Measurements from ENCODE around the gene SIX3. TPM values are rescaled to one million over a fixed set of nuclear protein-coding genes. Genes with fewer than 3 reads are reported as not detected.
A peak's percentile ranks its signal among the peaks of the same experiment; 100 is the strongest.

Gene SIX3
- total RNA-seq, 1 experiment from 2014 or later: 0.07 TPM

- no peaks in the 10 kb centered on the region for H3K27me3 ChIP-seq (ENCODE audit: low read length)
- no peaks in the 10 kb centered on the region for H3K9me2 ChIP-seq (replicated peaks; ENCODE audit: low read length)
- H3K36me3 ChIP-seq (ENCODE audit: low read depth, low read length): no peaks in the 10 kb centered on the region
- H3K9me3 ChIP-seq (ENCODE audit: low read length): no peaks in the 10 kb centered on the region
- ChIA-PET CTCF (no interaction called here), POLR2A (ENCODE audit: unreplicated experiment) (no interaction called here)
- no peak overlapping the region for H3K9ac ChIP-seq (ENCODE audit: low read length)
- TF ChIP-seq EZH2phosphoT487 (IDR thresholded peaks at IDR 0.05; ENCODE audit: borderline replicate concordance, low read length) (no peak), EZH2 (IDR thresholded peaks at IDR 0.05; ENCODE audit: low read length, unreplicated experiment) (no peak)
- TF ChIP-seq, protein P1, sequence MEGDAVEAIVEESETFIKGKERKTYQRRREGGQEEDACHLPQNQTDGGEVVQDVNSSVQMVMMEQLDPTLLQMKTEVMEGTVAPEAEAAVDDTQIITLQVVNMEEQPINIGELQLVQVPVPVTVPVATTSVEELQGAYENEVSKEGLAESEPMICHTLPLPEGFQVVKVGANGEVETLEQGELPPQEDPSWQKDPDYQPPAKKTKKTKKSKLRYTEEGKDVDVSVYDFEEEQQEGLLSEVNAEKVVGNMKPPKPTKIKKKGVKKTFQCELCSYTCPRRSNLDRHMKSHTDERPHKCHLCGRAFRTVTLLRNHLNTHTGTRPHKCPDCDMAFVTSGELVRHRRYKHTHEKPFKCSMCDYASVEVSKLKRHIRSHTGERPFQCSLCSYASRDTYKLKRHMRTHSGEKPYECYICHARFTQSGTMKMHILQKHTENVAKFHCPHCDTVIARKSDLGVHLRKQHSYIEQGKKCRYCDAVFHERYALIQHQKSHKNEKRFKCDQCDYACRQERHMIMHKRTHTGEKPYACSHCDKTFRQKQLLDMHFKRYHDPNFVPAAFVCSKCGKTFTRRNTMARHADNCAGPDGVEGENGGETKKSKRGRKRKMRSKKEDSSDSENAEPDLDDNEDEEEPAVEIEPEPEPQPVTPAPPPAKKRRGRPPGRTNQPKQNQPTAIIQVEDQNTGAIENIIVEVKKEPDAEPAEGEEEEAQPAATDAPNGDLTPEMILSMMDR (conservative IDR thresholded peaks at IDR 0.05; ENCODE audit: low read depth, low read length): no peak
- ATAC-seq (no peak), DNase-seq (no peak)
- no peak overlapping the region for H3K27ac ChIP-seq (ENCODE audit: low read length)
- no peak overlapping the region for H2AFZ ChIP-seq (ENCODE audit: low read length)
- no peaks in the 10 kb centered on the region for H3K79me2 ChIP-seq (ENCODE audit: low read length)
- H3F3A ChIP-seq (ENCODE audit: low read length, unreplicated experiment): no peaks in the 10 kb centered on the region
- H4K20me1 ChIP-seq (ENCODE audit: low read length): no peaks in the 10 kb centered on the region
- H3K4me2 ChIP-seq (ENCODE audit: low read length): no peak overlapping the region
- intact Hi-C loops (cut with micrococcal nuclease): no loop called here
- BruUV-seq (replicated peaks): no TSS peak
- no peak overlapping the region for H3K4me3 ChIP-seq (ENCODE audit: low read length)
- H3K4me1 ChIP-seq (ENCODE audit: insufficient read depth, low read length): peaks cover 17% of the 10 kb centered on the region
Measured at GRCh38 chr2:44916291-44916690, 25.2 kb upstream of the SIX3 start.

- no peaks in the 10 kb centered on the region for H3F3A ChIP-seq (ENCODE audit: low read length, unreplicated experiment)
- H3K27me3 ChIP-seq (ENCODE audit: low read length): no peaks in the 10 kb centered on the region
- ChIA-PET CTCF (no interaction called here), POLR2A (ENCODE audit: unreplicated experiment) (no interaction called here)
- H2AFZ ChIP-seq (ENCODE audit: low read length): no peak overlapping the region
- ATAC-seq (peak; percentile 77), DNase-seq (peak; percentile 81)
- BruUV-seq (replicated peaks): no TSS peak
- no peak overlapping the region for H3K9ac ChIP-seq (ENCODE audit: low read length)
- H3K79me2 ChIP-seq (ENCODE audit: low read length): no peaks in the 10 kb centered on the region
- intact Hi-C loops (cut with micrococcal nuclease): no loop called here
- H3K9me3 ChIP-seq (ENCODE audit: low read length): no peaks in the 10 kb centered on the region
- peaks cover 17% of the 10 kb centered on the region for H3K4me1 ChIP-seq (ENCODE audit: insufficient read depth, low read length)
- peak overlapping the region; percentile 8; the same call in 1 of the 2 replicates for H3K27ac ChIP-seq (ENCODE audit: low read length)
- no peaks in the 10 kb centered on the region for H3K9me2 ChIP-seq (replicated peaks; ENCODE audit: low read length)
- no peaks in the 10 kb centered on the region for H3K36me3 ChIP-seq (ENCODE audit: low read depth, low read length)
- peak overlapping the region; percentile 45 for H3K4me2 ChIP-seq (ENCODE audit: low read length)
- TF ChIP-seq EZH2 (IDR thresholded peaks at IDR 0.05; ENCODE audit: low read length, unreplicated experiment): no peak
- no peak for TF ChIP-seq EZH2phosphoT487 (IDR thresholded peaks at IDR 0.05; ENCODE audit: borderline replicate concordance, low read length)
- TF ChIP-seq, protein P1 (conservative IDR thresholded peaks at IDR 0.05; ENCODE audit: low read depth, low read length): no peak
- no peak overlapping the region for H3K4me3 ChIP-seq (ENCODE audit: low read length)
- no peaks in the 10 kb centered on the region for H4K20me1 ChIP-seq (ENCODE audit: low read length)
Measured at GRCh38 chr2:44918095-44918775, 23.3 kb upstream of the SIX3 start.

DNA sequence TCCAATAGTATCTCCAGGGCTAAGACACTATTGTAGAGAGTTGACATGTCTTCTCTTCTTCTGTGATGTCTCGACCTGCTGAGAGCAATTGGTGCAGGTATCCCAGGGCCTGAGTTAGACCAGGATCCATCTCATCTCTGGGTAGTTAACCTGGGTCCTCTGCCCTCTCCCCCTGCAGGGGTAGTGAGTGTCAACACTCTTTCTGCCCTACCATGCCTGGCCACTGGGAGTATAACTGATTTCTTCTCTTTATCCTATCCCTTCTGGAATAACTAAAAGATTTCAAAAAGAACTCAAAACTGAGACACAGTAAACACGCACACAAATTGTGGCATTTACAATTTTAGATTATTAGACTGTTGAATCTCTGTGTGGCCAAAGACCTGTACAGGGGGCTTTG lies 20.8 kb upstream of the SIX3 start:
- CTCF ChIA-PET: no interaction called here
- ATAC-seq: no peak
- H3K27me3 ChIP-seq (ENCODE audit: low read length): peaks cover 15% of the 10 kb centered on the region
- H3K27ac ChIP-seq (ENCODE audit: low read length): no peak overlapping the region
- no peaks in the 10 kb centered on the region for H3F3A ChIP-seq (ENCODE audit: low read length, unreplicated experiment)
- POLR2A ChIA-PET (ENCODE audit: unreplicated experiment): no interaction called here
- no peak overlapping the region for H2AFZ ChIP-seq (ENCODE audit: low read length)
- H3K36me3 ChIP-seq (ENCODE audit: low read depth, low read length): no peaks in the 10 kb centered on the region
- no peak overlapping the region for H3K9ac ChIP-seq (ENCODE audit: low read length)
- TF ChIP-seq EZH2 (IDR thresholded peaks at IDR 0.05; ENCODE audit: low read length, unreplicated experiment): no peak
- no peak for TF ChIP-seq EZH2phosphoT487 (IDR thresholded peaks at IDR 0.05; ENCODE audit: borderline replicate concordance, low read length)
- TF ChIP-seq, protein P1 (conservative IDR thresholded peaks at IDR 0.05; ENCODE audit: low read depth, low read length): no peak; the same call in 1 of the 2 replicates
- H3K9me3 ChIP-seq (ENCODE audit: low read length): no peaks in the 10 kb centered on the region
- H3K4me3 ChIP-seq (ENCODE audit: low read length): no peak overlapping the region
- H3K4me2 ChIP-seq (ENCODE audit: low read length): no peak overlapping the region
- no peaks in the 10 kb centered on the region for H4K20me1 ChIP-seq (ENCODE audit: low read length)
- DNase-seq: no peak
- peaks cover 17% of the 10 kb centered on the region for H3K4me1 ChIP-seq (ENCODE audit: insufficient read depth, low read length)
- no peaks in the 10 kb centered on the region for H3K79me2 ChIP-seq (ENCODE audit: low read length)
- BruUV-seq (replicated peaks): no TSS peak
- intact Hi-C loops (cut with micrococcal nuclease): no loop called here
- H3K9me2 ChIP-seq (replicated peaks; ENCODE audit: low read length): no peaks in the 10 kb centered on the region
